T-helper 22 cell (primary cell): ENCODE measurements around the gene INPP5E.

ENCODE experiments used
- DNase-seq: peaks from one replicate; pipeline ENCODE4 v3.0.0-alpha.2; 2020; ENCODE audit warnings: low read depth

Gene INPP5E

GRCh38 chr9:136447173-136447778 is 7.6 kb upstream of the INPP5E start:
- no peak for DNase-seq

- DNase-seq: no peak
These were observed 6.2 kb upstream of the INPP5E start for GRCh38 chr9:136445799-136446198.

DNA sequence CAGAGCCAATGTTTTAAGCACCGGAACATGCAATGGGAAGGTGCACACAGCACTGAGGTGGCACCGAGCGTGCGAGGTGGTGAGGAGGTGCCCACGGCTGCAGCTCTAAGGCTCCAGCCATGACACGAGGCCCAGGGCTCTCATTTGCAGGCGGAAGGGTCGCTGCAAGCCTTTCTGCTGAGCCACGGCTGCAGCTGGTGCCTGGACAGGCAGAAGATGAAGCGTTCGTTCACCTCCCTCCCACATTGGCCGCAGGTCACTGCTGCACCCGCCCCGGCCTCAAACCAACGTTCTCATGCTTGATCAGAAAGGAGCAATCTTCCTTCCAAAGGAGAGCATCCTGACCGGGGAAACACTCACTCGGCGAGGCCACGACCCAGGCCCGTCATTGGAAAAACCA is 4.5 kb upstream of the INPP5E start:
- DNase-seq: no peak

- DNase-seq: no peak
These were observed 4.0 kb upstream of the INPP5E start for GRCh38 chr9:136443687-136444086.

GRCh38 chr9:136443087-136443486 is 3.4 kb upstream of the INPP5E start:
- DNase-seq: no peak

GRCh38 chr9:136442265-136442664 is 2.6 kb upstream of the INPP5E start:
- DNase-seq: no peak

DNA sequence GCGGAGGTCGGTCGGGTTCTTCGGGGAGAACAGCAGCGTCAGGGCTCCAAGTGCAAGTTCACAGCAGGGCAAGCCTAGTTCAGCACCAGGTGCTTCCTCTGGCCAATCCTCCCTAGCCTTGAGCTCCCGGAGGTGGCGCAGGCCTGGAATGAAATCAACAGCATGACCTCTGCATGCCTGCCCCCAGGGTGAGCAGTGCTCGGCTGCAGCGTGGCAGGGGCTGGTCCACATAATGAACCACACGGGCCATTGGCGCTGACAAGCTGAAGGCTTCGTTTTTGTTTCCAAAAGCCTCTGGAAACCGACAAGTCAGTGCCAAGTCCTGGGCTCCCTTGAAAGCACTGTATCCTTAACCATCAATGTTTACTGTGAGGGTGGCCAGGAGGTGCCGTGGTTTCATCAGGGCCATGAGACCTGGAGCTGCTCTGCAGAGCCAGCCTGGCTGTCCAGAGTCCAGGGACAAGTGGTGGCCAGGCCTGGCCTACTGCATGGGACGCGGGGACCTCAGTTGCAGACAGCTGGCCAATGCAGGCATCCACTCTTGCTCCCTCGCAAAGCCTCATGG is 2.1 kb upstream of the INPP5E start:
- no peak for DNase-seq

- DNase-seq: no peak
These were observed 1.6 kb upstream of the INPP5E start for GRCh38 chr9:136441191-136441680.

GRCh38 chr9:136438548-136439480 is 831 bp downstream of the INPP5E start:
- peak; percentile 48 for DNase-seq

- DNase-seq: peak; percentile 39
These were observed 1.7 kb downstream of the INPP5E start for GRCh38 chr9:136437839-136438547.

DNA sequence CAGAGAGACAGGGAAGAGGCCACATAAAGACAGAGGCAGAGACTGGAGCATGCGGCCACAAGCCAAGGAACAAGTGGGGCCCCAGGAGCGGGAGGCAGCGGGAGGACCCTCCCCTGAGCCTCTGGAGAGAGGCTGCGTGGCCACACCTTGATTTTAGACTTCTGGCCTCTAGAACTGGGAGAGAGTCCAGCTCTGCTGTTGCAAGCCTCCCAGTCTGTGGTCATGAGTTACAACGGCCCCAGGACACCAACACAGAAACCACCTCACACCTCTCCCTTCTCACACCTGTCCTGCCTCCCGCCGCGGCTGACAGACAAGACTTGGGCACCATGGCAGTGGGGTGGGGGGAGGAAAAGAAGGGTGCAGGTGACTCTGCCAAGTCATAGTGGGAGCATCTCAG is 2.2 kb downstream of the INPP5E start:
- no peak for DNase-seq

GRCh38 chr9:136436055-136436634 is 3.5 kb downstream of the INPP5E start:
- DNase-seq: no peak

- no peak for DNase-seq
These were observed 5.0 kb downstream of the INPP5E start for GRCh38 chr9:136434580-136435169.

DNA sequence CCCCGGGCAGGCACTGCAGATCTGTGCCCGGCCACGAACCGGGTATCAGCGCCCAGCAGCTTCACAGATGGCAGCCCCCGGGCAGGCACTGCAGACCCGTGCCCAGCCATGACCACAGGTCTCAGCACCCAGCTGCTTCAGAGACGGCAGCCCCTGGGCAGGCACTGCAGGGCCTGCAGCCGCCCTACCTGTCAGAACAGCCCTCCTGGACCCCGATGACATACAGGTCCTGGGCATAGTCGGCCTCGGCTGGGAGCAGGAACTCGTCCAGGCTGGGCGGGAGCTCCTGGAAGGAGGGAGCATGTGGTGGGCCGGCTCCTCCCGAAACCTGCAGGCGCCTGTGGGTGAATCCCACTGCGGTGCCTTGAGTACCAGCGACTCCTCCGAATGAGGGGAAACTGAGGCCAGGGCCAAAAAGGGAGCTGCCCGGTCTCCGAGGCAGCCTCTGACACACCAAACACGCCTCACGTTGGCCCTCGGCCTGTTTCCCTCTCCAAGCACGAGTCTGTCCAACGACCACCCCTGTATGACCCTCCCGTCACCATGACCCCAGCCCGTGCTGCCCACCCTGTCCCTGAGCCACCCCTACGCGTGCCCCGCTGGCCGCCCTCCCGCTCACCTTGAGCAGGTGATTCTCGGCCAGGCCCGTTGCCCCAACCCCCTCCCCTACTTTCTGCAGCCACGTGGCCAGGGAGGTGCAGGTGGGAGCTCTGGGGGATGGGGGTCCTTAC is 5.6 kb downstream of the INPP5E start:
- no peak for DNase-seq

DNA sequence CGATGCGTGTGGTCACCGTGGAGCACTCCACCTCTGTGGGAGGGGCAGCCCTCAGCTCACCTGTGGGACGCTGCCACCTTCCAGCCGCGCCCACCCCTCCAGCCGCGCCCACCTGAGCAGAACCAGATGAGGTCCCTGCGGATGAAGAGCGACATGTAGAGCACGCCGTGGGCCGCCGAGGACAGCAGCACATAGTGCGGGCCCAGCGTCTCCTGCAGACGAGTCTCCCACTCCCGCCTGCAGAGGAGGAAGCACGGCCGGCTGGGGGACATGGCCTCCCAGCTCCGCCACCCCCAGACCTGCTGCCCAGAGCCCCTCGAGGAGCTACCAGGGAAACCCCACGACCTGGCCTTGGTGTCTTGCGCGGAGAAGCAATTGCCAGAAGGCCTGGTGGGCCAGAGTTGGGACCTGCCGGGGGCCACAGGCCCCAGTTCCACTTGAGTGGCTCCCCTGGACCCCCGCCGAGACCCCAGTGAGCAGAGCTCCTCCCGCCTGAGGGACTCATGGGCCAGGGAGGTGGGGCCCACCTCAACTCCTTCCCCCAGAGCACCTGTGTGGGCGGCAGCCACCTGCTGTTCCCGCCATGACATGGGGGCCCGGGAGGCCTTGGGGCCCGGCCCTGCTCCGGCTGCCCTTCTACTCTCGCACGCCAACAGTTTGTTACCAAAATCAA is 6.5 kb downstream of the INPP5E start:
- no peak for DNase-seq

- DNase-seq: no peak
These were observed 7.1 kb downstream of the INPP5E start for GRCh38 chr9:136432591-136432990.

DNA sequence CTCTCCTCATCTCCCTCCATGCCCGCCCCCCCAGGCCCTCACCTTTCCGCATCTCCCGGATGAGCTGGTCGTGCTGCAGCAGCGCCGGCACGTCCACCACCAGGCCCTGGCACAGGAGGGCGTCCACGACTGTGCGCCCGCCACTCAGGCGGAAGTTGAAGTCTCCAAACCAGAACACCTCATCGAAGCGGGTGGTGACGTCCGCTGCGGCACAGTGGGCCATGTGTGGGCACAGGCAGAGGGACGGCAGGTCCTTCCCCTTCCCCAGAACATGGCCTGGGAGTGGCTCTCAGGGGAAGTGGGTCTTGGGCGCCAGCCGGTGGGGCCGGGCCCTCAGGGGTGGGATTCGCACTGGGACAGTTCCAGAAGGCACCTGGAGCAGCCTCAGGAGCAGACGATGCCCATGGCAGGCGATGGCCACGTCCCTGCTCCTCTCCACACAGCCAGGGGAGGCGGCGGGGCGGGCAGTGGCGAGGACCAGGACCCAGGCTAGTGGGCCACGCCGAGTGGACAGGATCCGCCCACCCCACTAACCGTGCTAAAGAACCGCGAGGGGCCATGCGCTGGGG is 7.8 kb downstream of the INPP5E start:
- no peak for DNase-seq

DNA sequence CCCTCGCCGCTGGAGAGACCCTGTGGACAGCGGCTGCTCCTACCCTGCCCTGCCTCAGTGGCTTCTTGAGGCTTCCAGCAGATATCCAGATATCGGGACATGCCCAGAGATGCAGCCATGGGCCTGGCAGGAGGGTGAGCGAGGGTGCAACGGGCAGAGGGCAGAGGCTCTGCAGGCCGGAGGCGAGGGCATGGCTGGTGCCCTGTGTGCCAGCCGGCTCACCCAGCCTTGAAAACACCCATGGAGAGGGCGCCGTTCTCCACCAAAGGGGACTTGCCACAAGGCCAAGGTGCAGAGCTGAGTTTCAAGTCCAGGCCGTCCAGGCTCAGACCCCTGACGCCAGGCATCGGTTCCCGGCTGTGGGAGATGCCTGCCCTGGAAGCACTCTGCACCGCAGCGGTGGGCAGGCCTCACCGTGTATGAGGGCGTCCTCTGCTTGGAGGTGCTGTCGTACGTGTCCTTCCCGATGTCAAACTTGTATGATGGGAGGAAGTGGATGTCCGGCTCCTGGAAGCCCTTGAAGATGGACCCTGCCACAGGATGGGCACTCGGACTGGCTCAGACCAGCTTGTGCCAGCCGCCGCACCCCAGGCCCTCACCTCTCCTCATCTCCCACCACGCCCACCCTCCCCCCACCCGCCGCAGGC is 8.9 kb downstream of the INPP5E start:
- DNase-seq: no peak

- DNase-seq: no peak
These were observed 9.8 kb downstream of the INPP5E start for GRCh38 chr9:136429683-136430491.
